ENCODE measurements around the gene DOCK10. TPM values are rescaled to one million over a fixed set of nuclear protein-coding genes. Genes with fewer than 3 reads are reported as not detected.
A peak's percentile ranks its signal among the peaks of the same experiment; 100 is the strongest.

Gene DOCK10
- polyA plus RNA-seq, 1 experiment: 53.0 TPM

DNA sequence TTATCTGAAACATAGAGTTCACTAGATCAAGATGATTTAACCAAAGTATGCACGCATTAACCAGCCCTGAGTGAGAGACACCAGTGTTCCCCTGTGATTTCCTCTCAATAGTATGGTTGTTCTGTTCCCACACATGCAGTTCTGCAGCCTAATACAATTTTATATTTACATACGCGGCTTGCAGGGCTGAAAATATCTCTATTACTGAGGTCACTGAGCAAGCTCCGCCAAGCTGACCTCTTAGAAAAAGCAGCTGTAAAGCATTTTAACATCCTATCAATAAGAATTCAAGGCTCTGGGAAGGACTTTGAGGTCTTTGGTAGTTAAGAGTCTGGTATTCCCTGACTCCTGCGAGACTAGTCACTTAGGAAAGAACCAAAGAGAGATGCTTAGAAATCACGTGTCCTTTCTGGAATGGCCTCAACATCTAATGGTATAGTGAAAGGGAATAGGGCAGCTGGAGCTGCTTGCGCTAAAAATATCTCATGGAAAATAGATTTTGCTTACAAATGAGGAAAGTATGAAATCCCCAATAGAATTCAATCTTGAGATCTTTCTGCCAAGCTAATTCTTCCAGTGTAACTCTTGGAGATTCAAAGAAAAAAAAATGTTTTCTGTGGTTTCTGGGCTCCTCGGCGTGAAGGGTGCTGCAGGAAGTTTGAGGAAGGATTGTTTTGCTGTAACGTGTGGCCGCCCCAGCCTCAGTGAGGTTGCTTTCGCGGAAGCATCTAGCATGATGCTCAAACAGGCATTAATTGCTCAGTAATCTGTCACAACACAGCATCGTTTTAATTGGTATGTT lies 59.2 kb downstream of the DOCK10 start:
- Histone ChIP-seq H3K4me3 (ENCODE audit: low read depth, low read length) (peak overlapping the region; percentile 50), H3K27ac (ENCODE audit: low read depth, low read length) (peak overlapping the region; percentile 88), H3K9me3 (ENCODE audit: control insufficient read depth, insufficient read depth, low read length) (no peaks in the 10 kb centered on the region), H3K27me3 (ENCODE audit: control insufficient read depth, insufficient read depth, low read length) (no peaks in the 10 kb centered on the region)
- TF ChIP-seq, protein P1, sequence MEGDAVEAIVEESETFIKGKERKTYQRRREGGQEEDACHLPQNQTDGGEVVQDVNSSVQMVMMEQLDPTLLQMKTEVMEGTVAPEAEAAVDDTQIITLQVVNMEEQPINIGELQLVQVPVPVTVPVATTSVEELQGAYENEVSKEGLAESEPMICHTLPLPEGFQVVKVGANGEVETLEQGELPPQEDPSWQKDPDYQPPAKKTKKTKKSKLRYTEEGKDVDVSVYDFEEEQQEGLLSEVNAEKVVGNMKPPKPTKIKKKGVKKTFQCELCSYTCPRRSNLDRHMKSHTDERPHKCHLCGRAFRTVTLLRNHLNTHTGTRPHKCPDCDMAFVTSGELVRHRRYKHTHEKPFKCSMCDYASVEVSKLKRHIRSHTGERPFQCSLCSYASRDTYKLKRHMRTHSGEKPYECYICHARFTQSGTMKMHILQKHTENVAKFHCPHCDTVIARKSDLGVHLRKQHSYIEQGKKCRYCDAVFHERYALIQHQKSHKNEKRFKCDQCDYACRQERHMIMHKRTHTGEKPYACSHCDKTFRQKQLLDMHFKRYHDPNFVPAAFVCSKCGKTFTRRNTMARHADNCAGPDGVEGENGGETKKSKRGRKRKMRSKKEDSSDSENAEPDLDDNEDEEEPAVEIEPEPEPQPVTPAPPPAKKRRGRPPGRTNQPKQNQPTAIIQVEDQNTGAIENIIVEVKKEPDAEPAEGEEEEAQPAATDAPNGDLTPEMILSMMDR (IDR thresholded peaks at IDR 0.05; ENCODE audit: low read depth, low read length): no peak
- CTCF ChIA-PET: interaction anchor here (0.7 to 9.6 kb wide), 3 partner anchors 19 to 205 kb away, joined by 3 to 84 read pairs (median 5); no protein-coding TSS in a partner anchor
- POLR2A ChIA-PET: interaction anchor here (0.7 kb wide), 3 partner anchors 39 to 388 kb away, joined by 3 to 5 read pairs (median 3); no protein-coding TSS in a partner anchor
- peak; percentile 61 for DNase-seq (ENCODE audit: low read depth, low spot score)

DNA sequence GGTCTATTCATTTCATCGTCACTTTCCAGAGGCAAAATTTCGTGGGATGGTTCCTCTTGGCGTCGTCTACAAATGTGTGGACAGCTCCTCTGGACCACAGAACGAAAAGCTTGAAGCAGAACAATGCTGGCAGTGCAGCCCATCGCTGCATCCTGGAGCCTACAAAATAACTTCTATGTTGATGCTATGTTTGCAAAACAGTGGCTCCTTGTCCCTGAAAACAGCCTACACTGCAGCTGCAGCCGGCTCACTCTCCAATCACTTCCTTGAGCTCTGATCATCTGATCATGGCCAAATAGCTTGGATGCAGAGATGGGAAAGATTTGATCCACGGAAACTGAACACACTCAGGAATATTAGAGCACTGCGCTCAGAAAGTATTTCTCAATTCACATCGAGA lies 60.0 kb downstream of the DOCK10 start:
- TF ChIP-seq, protein P1 (IDR thresholded peaks at IDR 0.05; ENCODE audit: low read depth, low read length): no peak
- no peak for DNase-seq (ENCODE audit: low read depth, low spot score)
- CTCF ChIA-PET: interaction anchor here (0.7 to 9.6 kb wide), 4 partner anchors 20 to 204 kb away, joined by 3 to 84 read pairs (median 4); no protein-coding TSS in a partner anchor
- Histone ChIP-seq H3K27me3 (ENCODE audit: control insufficient read depth, insufficient read depth, low read length) (no peaks in the 10 kb centered on the region), H3K4me3 (ENCODE audit: low read depth, low read length) (peak overlapping the region; percentile 30), H3K27ac (ENCODE audit: low read depth, low read length) (no peak overlapping the region), H3K9me3 (ENCODE audit: control insufficient read depth, insufficient read depth, low read length) (no peaks in the 10 kb centered on the region)
- POLR2A ChIA-PET: interaction anchor here (0.7 kb wide), 1 partner anchor 387 kb away, joined by 3 read pairs; no protein-coding TSS in a partner anchor

DNA sequence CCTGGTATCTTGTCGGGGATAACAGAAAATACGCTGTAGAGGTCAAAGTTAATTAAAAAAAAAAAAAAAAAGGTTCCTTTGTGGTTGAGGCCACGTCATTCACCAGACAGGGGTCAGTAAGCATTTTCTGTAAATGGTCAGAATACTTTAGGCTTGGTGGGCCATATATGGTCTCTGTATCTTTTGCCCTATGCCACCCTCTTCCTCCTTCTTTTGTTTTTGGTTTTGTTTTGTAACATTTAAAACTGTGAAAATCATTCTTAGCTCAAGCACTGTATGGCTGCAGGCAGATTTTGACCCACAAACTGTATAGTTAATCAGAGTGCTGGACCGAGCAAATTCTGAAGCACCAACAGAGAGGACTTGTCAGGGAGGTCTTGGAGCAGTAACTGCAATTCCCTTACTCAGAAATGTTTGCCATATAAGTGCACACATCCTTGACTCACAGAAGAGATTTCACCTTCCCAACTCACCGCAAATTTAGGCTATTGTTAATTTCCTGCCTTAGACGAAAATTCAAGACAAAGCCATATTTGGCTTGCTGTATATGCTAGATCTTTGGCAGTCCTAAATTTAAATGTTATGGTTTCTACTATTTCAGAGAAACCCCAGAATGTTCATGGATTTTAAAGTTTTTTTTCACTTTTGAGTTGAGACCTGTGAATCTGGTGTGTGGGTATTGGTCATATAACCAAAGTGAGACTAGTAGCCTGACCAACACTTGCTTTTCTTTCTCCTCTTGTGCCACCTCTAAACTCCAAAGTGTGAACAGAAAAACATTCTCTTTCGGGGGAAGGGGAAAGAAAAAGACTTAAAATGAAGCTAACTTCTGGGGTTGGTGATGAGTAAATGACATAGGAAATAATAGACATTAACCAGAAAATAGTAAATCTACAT lies 65.4 kb downstream of the DOCK10 start:
- H3K27ac ChIP-seq (ENCODE audit: low read depth, low read length): no peak overlapping the region
- DNase-seq (ENCODE audit: low read depth, low spot score): no peak
- H3K4me3 ChIP-seq (ENCODE audit: low read depth, low read length): no peak overlapping the region
- POLR2A ChIA-PET: no interaction called here
- TF ChIP-seq, protein P1 (IDR thresholded peaks at IDR 0.05; ENCODE audit: low read depth, low read length): no peak
- H3K9me3 ChIP-seq (ENCODE audit: control insufficient read depth, insufficient read depth, low read length): no peaks in the 10 kb centered on the region
- CTCF ChIA-PET: interaction anchor here (0.6 kb wide), 1 partner anchor 25 kb away, joined by 3 read pairs; no protein-coding TSS in a partner anchor
- H3K27me3 ChIP-seq (ENCODE audit: control insufficient read depth, insufficient read depth, low read length): no peaks in the 10 kb centered on the region

DNA sequence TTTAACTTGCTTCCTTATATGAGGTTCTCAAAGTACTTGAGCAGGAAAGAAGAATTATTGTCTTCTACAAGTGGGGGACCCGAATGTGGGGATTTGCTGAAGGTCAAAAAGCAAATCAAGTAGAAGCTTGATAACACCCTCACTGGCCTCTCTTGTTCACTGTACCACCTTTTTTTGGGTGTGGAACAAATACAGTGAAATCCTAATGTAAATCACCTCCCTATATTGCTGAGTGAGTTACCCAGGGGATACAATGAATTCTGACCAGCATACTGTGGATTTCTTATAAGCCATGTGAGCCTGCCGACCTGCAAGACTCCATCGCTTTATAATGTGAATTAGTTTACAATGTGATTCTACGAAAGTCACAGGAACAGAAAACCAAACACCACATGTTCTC lies 66.5 kb downstream of the DOCK10 start:
- ChIA-PET CTCF (interaction anchor here (1.1 kb wide), 1 partner anchor 26 kb away, joined by 5 read pairs; no protein-coding TSS in a partner anchor), POLR2A (no interaction called here)
- DNase-seq (ENCODE audit: low read depth, low spot score): no peak
- TF ChIP-seq, protein P1 (IDR thresholded peaks at IDR 0.05; ENCODE audit: low read depth, low read length): no peak
- H3K27me3 ChIP-seq (ENCODE audit: control insufficient read depth, insufficient read depth, low read length): no peaks in the 10 kb centered on the region
- H3K9me3 ChIP-seq (ENCODE audit: control insufficient read depth, insufficient read depth, low read length): no peaks in the 10 kb centered on the region
- no peak overlapping the region for H3K27ac ChIP-seq (ENCODE audit: low read depth, low read length)
- no peak overlapping the region for H3K4me3 ChIP-seq (ENCODE audit: low read depth, low read length)
